Right forelimb (tissue), 1 donor: ENCODE results near the gene GRM7.

ENCODE experiments used
- DNase-seq: peaks from one replicate; pipeline ENCODE4 v3.0.0-alpha.2; 2018

Gene GRM7

DNA sequence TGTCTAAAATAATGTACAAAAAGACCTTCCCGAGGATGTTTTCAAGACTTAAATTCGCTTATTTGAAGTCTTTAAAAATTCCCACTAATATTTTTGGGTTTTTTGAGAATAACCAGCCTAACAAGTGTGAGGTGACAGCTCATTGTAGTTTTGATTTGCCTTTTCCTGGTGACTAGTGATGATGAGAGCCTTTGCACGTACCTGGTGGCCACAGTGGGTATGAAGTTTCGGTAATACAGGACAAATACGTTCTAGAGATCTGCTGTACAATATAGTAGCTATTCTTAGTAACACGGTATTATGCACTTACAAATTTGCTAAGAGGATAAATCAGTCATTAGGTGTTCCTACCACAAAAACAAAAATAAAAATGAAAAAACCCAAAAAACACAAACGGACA lies 124.9 kb downstream of the GRM7 start:
- no peak for DNase-seq

DNA sequence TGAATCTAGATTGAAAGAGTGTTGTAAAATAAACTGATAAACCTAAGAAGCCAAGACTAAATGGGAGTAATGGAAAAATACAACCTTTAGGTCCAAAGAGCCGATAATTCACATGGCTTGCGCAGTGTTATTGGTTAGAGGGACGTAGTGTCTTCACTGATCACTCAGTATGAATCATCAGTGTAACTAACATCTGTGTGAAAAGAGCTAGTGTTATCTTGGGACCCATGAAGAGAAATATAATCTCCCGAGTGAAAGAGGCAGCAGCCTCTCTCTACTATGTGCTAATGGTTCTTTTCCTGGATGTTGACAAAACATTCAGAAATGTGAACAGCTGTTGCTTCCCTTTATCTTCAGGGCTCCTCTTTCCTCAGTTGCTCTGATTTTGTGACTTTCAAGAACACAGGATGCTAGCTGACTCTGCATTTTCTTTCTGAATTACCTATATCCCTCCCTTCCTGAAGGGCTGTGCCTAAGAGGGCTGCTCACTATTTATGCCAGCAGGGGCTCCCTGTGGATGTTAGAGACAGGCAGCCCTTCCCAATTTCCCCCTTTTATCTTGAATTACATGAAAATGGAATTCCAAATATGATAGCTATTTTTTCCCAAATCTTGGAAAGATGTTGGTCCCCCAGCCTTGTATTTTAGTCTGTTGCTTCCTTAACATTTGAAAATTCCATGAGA lies 128.8 kb downstream of the GRM7 start:
- no peak for DNase-seq

DNA sequence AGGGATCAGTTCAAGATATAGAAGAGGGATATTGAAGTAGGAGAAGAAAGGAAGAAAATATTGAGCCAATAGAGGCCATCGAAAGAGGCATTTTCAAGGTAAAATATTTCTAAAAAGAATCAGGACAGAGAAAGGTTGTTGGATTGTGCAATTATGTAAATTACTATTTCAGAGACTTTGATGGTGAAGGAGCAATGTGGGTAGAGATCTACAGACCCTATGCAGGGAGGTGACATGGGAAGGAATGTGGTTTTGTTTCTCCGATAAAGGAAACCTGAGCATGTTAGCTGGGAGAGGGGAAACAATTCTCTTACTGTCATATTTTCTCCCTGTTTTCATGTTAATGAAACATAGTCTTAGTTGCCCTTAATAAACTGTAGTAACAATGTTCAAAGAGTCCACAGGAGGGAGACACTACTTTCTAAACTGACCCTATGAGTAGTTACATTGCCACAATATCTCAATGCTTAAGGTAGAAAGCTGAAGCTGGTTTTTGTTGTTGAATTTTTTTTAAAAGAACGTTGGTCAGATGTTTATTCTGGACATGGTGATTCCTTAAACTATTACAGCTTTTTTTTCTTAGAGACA lies 133.3 kb downstream of the GRM7 start:
- no peak for DNase-seq

DNA sequence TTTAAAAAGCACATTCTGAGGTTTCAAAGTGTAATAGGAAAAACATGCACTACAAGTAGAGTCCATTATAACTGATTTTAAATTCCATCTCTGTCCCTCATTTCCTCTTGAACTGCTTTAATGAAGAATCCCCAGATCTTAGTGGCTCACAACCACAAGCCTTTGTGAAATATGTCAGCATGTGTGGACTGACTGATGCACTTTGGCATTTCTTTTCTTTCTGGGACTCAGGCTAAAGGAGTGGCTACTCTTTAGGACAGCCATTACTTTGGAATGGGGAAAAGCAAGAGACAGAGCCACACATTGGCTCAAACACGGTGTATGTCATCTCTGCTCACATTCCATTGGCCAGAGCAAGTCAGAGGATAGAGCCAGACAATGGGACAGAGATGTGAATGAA lies 139.6 kb downstream of the GRM7 start:
- DNase-seq = no peak

DNA sequence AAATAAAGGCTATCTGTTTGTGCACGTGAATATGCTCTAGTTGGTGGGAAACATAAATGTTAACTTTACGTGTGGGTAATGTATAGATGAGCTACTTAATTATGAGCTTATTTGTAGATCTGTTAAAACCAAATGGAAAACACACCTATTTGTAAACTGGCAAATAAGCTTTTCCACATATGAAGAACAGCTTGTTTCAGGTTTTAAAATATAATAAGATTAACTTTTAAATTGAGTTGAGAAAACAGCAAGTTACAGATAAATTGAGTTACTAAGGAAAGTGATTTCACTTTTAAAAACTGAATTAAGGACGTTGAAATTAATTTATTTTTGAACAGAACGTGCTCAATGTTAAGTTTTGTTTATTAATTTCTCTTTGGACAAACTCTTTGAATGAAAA lies 140.5 kb downstream of the GRM7 start:
- DNase-seq = no peak

DNA sequence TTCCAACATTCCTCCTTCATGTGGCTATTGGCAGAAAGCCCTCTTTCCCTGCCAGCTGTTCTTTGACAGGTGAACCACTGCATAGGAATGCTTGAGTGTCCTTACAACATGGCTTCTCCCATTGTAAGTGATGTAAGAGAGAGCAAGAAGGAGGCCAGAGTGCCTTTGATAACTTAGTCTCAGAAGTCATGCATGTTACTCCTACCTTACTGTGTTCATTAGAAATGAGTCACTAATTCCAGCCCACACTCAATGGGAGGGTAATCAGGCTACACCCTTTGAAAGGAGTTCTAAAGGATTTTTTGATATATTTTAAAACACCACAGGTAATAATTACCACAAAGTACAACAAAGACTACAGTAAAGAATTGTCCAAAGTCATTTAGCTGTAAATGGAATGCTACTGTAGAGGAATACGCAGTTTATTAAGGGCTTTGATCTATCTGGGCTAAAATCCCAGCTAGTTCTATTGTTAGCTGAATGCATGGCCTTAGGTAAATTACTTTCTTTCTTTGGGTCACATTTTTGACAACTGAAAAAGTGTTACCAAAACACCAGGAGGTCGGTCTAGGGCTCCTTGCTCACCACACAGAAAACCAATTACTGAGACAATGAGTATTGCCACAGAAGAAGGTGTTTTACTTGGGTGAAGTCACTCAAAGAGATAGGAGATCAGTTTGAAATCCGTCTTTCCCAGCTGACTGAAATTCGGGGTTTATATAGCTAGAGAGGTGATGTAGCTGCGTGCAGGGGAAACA lies 154.9 kb downstream of the GRM7 start:
- DNase-seq = no peak

DNA sequence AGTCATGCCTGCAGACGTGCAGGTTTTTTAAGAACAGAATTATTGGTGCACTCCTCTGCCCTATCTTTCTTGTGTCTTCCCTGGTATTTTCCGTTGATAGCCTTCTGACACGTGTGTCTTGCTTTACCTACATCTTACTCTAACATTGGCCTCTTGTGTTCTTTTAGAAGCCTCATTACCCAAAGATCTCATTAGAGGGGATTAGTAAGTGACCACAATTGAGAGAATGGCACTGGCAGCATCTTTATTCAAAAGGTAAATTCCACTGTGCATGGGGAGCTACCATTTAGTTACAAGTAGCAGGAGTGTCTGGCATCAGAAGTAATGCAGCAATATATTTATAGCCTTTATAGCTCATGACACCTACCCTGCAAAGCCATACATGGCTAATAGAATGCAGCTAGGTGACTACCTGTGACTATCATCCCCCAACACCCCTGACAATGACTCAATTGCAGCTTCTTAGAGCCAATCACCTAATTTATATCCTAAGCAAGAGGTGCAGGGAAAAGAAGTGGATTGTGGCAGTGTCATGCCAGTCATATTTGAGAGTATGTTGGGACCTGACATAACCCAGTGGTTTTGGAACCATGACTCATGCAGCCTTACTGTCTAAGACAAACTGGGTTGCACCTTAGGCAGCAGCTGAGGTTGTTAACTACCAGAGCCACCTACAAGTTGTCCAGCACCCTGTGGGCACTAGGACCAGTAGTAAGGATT lies 164.8 kb downstream of the GRM7 start:
- DNase-seq = no peak

DNA sequence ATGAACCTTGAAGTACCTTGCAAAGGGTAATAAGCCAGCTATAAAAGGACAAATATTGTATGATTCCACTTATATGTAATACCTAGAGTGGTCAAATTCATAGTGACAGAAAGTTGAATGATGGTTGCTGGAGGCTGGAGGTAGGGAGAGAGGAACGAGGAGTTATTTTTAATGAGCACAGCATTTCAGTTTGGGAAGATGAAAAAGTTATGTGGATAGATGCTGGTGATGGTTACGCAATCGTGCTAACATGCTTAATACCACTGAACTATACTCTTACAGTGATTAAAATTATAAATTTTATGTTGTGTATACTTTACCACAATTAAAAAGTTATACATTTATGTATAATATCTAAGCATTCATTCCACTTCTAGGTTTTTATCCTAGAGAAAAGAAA lies 168.6 kb downstream of the GRM7 start:
- no peak for DNase-seq

DNA sequence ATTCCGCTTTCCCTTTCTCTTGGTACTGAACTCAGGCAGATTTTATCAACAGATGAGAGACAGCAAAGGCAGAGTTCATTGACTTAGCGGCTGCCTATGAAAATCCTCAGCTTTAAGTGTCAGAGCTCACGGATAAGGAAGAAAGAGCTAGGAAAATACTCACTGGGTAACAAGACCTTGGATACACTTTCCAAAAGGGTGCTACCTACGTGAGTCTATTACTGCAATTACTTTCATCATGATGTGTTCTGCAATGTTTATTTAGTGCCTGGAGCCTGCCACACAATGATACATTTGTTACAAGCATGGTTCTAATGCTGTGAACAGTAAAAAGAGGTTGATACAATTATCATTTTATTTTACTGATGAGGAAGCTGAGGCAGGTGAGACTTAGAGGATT lies 177.5 kb downstream of the GRM7 start:
- DNase-seq = no peak

DNA sequence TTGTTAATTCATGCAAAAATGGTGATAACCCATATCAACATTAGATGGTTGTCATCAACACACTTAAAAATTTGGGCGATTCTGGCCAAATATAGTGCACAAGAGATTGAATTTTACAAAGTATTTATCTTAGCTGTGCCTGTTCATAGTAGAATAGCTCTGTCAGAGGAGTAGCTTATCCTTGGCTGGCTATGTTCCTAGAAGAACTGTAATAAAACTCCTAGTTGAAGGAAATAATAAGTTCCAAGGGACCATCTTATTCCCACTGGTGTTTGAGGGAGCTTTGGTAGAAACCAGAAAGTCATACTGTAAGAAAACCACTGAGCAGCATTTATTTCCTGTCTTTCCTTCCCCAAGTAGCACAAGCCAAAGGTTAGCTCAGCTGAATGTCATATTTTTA lies 201.8 kb downstream of the GRM7 start:
- DNase-seq = no peak

DNA sequence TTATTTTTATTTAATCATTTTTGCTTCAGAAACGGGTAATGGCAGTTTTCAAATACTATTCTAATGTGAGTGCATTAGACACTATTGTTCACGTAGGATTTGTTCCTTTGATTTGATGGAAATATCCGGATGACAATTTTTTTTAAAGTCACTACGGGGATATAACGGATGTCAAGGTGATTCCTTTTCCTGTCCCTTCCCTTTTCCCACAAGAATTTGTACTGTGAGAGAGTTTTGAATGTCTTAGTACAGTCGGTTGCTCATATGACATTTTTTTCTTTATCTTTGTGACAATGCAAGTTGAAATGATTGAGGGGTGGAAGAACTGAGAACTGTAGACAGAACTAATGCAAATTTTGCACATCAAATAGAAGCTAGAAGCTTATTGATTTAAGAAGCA lies 209.5 kb downstream of the GRM7 start:
- DNase-seq = no peak

DNA sequence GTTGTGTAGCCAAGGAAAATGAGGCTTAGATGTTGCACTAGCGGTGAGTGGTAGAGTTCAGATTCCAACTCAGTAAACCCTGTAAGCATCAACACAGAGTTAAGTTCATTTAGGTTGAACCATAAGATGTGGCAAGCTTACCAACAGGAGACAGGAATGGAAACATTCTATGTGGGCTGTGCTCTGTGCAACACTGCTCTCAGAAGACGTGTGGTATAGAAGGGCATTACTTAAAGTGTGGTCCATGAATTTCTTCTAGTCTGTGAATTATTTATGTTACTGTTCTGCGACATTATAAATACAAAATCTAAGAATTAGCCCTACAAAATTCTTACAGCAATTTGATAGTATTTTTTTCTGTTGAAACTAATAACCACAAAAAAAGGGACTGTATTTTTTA lies 213.3 kb downstream of the GRM7 start:
- no peak for DNase-seq

DNA sequence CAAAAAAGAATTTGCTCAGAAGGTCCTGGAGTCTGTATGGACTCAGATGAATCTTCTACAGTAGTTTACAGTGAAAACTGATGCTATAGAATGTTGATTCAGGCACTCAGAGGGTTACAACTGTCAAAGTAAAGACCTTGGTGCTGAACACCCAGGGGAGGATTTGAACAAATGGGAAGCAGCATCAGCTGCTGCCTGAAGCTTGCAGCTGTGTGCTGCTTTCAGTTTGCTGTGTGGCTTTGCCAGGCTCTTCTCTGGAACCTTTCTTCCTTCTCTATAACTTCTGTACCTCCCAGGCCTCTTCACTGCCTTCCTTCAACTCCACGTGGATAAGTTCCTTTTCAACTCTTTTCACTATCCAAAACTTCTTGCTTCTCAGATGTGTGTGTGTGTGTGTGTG lies 214.2 kb downstream of the GRM7 start:
- no peak for DNase-seq

DNA sequence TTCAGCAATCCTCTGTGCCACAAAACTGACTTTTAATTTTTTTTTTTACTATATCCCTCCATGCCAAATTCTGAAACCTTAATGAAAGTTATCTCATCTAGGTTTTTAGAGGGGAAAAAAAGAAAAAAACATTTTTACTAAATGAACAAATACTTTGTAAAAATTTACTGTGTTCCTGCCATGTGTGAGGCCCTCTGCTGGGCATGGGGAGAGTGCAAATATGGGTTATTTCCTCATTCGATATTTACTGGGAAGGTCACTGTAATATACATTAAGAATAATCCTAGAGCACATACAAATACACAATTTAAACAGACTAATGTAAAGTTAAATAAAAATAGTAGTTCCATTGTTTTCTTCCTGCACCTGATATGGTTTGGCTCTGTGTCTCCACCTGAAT lies 215.0 kb downstream of the GRM7 start:
- no peak for DNase-seq

DNA sequence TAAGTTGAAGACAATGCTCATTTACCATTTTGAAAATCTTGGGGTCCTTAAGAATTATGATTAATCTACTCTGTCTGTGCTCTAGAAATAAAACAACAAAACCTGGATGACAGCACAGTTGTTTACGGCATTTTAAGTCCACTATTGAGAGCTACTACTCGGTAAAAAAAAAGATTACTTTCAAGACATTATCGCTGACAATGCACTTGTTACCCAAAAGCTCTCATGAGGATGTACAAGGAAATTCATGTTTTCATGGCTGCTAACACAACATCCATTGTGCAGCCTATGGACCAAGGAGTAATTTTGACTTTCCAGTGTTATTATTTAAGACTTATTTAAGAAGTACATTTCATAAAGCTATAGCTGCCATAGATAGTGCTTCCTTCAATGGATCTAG lies 221.3 kb downstream of the GRM7 start:
- no peak for DNase-seq

DNA sequence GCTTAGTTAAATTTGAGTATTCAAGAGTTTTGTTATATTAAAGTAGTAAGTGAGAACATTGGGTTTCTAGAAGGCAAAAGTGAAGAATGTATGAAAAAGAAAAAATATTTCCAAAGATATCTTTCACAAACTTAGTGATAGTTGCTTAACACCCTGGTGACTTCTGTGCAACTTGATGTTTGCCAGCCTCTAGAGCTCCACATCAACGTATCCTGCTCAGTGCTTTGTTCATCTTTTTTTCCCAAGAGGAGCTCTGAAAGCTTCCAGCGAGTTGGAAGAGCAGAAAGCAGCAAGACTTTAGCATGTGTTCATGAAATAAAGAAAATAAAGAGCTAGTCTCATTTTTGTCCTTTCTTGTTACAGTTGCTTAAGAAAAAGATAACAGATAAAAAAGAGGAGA lies 225.5 kb downstream of the GRM7 start:
- no peak for DNase-seq

DNA sequence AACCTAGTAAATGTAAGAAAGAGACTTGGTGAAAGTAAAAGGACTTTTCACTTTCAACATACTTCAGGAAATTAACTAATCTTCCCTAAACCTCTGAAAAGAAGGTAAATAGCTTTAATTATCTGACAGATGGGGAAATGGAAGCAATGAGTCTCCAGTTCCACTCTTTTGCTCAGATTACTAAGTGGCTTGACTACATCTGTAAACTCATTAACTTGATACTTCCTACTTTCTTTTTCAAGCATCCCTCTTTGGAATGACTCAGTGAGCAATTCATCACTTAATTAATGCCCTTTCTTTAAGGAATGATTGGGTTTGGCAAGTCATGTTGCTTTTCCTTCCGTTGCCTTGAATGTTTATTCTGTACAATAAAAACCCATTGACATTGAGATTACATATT lies 234.2 kb downstream of the GRM7 start:
- DNase-seq = no peak

DNA sequence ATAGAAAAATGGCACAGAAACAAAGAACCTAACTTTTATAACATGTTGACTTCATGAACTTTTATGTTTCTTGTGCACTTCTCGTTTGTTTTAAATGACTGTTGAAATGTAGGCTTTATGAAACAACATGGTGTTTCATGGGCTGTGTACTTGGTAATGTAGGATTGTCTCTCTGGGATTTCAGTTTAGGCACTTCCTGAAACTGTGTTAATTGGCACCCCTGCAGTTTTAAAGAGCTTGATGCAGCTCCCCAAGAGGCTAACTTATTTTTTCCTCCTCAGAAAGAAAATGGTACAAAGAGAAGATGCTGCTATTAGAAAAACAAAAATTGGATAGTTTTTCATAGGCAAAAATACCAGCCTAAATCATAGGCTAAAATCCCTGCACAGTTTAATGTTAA lies 239.2 kb downstream of the GRM7 start:
- no peak for DNase-seq

DNA sequence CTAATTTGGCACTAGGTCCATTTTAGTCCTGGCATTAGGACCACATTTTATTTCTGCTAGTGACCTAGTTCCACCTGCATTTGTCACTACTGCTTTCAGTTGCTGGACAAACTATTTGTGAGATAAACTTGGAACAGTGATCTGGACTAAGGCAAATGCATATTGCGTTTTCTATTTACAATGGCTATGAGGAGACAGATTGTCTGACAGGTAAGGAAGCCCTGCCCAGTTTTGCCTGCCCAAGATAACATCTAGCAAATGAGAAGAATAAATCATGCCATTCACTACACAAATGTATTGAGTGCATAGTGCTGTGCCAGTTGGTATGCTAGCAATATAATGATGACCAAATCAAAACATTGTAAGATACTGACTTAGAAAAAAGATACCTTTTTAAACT lies 245.7 kb downstream of the GRM7 start:
- DNase-seq = no peak

DNA sequence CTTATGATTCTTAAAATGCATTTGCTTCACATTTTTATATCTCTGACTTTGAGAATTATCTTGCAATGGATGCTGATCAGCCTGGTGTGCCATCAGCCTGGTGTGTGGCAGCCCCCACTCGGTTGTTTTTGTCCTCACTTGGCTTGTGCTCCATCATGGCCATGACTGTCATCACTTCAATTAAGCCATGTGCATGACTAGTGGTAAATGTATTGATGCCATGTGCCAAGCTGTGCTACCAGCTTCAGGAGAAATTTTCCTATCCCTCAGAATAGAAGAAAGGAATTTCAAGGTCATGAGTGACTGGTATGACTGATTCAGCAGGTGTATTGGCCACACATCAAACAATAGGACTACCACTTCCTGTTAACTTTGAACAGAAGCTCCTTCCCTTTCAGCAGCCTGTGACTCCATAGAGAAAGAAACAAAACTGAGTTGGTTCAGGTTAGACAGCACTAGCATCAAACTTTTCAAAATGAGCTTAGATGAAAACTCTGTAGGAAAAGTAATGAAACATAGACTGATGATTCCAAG lies 251.7 kb downstream of the GRM7 start:
- DNase-seq = no peak

DNA sequence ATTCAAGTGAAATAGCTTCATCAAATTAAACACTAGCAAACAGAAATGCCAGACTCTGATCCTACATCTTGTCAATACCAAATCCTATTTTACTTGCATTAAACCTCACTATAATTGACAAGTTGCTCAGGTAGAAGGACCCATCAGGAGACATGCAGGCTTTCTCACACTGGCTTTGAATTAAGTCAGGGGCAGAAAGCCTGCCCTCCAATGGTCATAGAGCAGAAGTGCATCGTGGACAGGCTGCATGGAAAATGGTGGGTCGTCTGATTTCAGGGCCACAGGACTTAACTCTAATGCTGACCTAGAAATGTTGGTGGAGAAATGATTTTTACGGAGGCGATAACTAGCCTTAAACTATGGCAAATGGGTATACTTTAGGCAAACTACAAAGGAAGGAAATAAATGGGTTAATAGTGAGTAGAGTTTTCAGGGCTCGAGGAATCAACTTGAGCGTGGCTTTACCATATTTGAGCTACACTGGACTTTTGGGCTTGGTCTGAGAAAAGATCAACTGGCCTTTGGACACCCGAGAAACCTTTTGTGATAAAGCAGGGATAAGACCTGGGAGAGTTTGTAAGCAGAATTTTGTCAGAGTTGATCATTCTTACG lies 283.9 kb downstream of the GRM7 start:
- DNase-seq = no peak

DNA sequence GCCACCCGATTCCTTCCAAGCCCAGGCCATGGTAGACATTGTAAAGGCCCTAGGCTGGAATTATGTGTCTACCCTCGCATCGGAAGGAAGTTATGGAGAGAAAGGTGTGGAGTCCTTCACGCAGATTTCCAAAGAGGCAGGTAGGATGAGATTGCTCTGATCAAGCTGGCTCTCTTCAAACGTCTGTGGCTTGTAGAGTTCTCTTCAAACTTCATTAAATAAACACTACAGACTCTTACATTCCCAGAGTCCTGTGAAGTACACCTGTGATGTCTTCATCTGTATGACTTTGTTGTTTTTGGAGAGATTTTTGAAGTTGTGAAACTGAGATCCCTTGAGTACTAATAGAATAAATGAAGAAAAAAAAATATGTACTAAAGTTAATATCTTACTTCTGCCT lies 285.6 kb downstream of the GRM7 start:
- no peak for DNase-seq

DNA sequence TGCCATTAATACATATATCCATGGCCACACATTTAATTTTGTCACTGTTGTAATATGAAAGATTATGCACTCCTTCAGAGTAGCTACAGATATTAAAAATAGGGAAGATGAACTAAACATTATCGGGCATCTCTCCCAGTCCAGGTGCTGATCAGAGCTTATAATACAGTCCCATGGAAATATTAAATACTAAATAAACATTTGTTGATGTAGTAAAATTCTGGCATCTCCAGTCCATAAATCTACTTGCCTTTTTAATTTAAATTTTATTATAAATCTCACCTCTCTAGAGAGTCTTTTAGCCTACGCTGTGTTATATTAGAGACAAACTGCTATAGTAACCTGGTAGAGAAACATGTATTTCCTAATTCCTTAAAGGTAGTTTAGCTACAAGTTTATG lies 297.6 kb downstream of the GRM7 start:
- no peak for DNase-seq
